NCI-H1436 treated with DMSO at 0.1 percent for 48 hours (cell line): ENCODE data around the gene SERPINF2.
"Not testable (repeated sequence)": the region's sequence is repeated elsewhere in the genome, so short reads cannot be mapped to it uniquely, and the experiment has no call there.

ENCODE experiments used
- DNase-seq: peaks from one replicate; lab custom pipeline; 2025; lab: John Stamatoyannopoulos, UW

Gene SERPINF2

DNA sequence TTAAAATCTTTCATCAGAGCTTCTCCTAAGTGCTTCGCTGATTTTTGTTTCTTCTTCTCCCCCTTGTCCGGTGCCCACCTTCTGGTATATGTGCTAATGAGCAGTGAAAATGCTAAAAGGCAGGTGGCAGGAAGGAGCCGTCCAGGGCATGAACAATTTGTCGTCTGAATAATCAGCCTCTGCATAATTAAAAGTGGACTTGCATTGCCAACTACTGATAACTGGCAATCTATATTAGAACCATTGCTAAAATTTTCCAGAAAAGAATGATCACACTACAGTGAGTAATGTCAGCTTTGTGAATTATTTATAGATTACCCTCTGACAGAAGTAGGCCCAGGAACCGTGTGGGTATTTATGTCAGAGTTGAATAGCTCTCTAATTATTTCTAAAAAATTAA is 47.3 kb downstream of the SERPINF2 start:
- no peak for DNase-seq

DNA sequence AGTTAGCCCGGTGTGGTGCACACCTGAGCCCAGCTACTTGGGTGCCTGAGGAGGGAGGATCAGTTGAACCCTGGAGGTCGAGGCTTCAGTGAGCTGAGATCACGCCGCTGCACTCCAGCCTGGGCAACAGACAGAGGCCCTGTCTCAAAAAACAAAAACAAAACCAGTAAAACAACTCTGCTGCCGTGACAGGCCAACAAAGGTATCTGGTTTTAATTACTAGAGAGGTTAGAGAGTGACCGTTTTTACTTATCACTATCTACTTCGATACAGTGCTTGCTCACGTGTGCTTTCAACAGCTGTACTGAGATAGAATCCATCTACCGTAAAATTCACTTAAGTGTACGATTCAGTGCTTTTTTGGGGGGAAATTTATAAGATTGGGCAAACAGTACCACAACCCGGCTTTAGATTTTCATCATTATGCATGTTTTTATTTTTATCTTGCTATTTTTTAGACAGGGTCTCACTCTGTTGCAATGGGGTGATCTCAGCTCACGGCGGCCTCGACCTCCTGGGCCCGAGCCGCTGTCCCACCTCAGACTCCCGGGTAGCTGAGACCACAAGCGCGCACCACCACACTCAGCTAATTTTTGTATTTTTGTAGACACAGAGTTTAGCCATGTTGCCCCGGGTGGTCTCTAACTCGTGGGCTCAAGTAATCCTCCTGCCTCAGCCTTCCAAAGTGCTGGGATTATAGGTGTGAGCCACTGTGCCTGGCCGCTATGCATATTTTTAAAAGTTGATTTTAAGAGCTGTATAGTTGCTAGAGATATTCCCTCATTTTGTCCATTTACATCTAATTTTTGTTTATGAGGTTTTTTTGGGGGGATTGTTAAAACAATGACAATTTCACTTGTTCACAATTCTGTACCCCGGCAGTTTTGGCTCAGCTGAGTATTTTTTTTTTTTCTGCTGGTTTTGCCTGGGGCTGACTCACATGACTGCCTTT is 50.1 kb downstream of the SERPINF2 start:
- DNase-seq, result no peak

GRCh38 chr17:1793447-1793806 is 50.8 kb downstream of the SERPINF2 start:
- DNase-seq, result no peak

GRCh38 chr17:1796800-1797199 is 54.1 kb downstream of the SERPINF2 start:
- DNase-seq, result no peak

GRCh38 chr17:1797323-1797722 is 54.7 kb downstream of the SERPINF2 start:
- no peak for DNase-seq

- DNase-seq, result not testable (repeated sequence)
These were observed 55.2 kb downstream of the SERPINF2 start for GRCh38 chr17:1797846-1798245.

DNA sequence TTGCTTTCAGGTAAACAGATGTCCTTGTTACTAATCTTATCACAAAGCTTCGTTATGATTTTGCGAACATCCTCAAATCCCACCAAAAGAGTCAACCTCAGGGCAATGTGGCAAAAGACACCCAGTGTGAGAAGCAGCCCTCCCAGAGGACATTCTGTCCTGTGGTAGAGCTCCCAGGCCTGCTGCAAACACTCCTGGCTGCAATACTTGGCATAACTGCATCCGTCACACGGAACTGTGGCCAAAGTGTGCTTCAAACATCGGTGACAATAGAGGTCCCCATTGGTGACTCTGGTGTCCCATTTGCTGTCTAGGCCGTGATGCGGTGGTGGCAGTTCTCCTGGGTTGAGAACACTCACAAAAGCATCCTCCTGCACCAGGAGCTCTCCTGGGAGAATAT is 57.6 kb downstream of the SERPINF2 start:
- no peak for DNase-seq

- DNase-seq, result no peak
These were observed 58.0 kb downstream of the SERPINF2 start for GRCh38 chr17:1800712-1801111.

DNA sequence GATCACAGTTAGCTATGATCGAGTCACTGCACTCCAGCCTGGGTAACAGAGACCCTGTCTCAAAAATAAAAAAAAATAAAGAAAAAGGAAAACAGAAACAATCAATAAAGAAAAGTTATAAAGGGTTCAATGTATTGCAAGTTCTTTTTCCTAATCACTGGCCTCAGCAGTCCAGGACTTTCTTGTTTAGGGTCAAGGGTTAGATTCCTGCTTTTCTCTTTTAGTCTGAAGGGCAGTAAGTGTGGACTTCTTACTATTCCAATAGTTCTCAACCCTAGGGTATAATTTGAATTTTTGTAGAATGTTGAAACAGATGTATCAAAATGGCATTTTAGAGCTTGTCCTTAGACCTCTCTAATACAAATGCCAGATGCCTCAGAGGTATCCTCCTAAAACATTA is 59.8 kb downstream of the SERPINF2 start:
- no peak for DNase-seq

GRCh38 chr17:1803280-1803679 is 60.6 kb downstream of the SERPINF2 start:
- no peak for DNase-seq
